ENCODE results near the gene GABBR1. TPM values are rescaled to one million over a fixed set of nuclear protein-coding genes. Genes with fewer than 3 reads are reported as not detected.

The GABBR1 gene
- total and polyA plus RNA-seq, 2 of the 13 experiments (the other 11 are each of a cell fraction or from before 2014, with no cell fraction given): 0.07 to 0.37 TPM

DNA sequence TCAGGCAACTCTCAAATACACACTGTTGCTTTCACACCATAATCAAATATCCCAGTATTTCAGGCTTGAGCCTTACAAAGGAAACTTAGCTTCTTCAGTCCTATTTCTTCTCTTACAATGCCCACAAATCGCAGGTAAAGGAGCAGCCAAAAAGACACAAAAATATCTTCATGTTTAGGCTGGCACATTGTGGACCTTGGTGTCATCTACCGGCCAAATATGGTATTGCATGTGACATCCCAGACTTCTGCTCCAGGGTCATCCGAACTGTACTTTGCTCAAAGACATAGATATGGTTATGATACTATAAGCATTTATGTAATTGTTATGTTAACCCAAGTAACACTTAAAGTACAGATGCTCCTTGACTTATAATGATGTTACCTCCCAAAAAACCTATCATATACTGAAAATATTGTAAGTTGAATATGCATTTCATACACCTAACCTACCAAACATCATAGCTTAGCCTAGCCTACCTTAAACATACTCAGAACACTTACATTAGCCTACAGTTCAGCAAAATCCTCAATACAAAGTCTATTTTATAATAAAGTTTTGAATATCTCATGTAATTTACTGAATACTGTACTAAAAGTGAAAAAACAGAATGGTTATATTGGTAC is 43.4 kb downstream of the GABBR1 start (continued):
- TF ChIP-seq ZFP36 (IDR thresholded peaks at IDR 0.05; ENCODE audit: borderline replicate concordance, low read depth, low read length, partially characterized antibody): no peak
- TF ChIP-seq STAG1 (CRISPR knock-in tag; IDR thresholded peaks at IDR 0.05): peak; percentile 96
- no peak for TF ChIP-seq RORA (CRISPR knock-in tag; IDR thresholded peaks at IDR 0.05)
- TF ChIP-seq, protein P1, sequence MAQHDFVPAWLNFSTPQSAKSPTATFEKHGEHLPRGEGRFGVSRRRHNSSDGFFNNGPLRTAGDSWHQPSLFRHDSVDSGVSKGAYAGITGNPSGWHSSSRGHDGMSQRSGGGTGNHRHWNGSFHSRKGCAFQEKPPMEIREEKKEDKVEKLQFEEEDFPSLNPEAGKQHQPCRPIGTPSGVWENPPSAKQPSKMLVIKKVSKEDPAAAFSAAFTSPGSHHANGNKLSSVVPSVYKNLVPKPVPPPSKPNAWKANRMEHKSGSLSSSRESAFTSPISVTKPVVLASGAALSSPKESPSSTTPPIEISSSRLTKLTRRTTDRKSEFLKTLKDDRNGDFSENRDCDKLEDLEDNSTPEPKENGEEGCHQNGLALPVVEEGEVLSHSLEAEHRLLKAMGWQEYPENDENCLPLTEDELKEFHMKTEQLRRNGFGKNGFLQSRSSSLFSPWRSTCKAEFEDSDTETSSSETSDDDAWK (CRISPR knock-in tag; IDR thresholded peaks at IDR 0.05): no peak
- TF ChIP-seq, protein P2, sequence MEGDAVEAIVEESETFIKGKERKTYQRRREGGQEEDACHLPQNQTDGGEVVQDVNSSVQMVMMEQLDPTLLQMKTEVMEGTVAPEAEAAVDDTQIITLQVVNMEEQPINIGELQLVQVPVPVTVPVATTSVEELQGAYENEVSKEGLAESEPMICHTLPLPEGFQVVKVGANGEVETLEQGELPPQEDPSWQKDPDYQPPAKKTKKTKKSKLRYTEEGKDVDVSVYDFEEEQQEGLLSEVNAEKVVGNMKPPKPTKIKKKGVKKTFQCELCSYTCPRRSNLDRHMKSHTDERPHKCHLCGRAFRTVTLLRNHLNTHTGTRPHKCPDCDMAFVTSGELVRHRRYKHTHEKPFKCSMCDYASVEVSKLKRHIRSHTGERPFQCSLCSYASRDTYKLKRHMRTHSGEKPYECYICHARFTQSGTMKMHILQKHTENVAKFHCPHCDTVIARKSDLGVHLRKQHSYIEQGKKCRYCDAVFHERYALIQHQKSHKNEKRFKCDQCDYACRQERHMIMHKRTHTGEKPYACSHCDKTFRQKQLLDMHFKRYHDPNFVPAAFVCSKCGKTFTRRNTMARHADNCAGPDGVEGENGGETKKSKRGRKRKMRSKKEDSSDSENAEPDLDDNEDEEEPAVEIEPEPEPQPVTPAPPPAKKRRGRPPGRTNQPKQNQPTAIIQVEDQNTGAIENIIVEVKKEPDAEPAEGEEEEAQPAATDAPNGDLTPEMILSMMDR (CRISPR knock-in tag; IDR thresholded peaks at IDR 0.05): peak; percentile 97
- TF ChIP-seq, protein P3, sequence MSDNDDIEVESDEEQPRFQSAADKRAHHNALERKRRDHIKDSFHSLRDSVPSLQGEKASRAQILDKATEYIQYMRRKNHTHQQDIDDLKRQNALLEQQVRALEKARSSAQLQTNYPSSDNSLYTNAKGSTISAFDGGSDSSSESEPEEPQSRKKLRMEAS (IDR thresholded peaks at IDR 0.05): 0 out of 2 replicates have a peak, but pooled peaks have one; percentile 21
- 0 out of 2 replicates have a peak, but pooled peaks have one; percentile 31 for TF ChIP-seq FOXK1 (CRISPR knock-in tag; IDR thresholded peaks at IDR 0.05; ENCODE audit: borderline replicate concordance, low read depth)
- no peak for TF ChIP-seq MTA1 (CRISPR knock-in tag; IDR thresholded peaks at IDR 0.05; ENCODE audit: borderline replicate concordance)
- TF ChIP-seq ZNF850 (CRISPR knock-in tag; conservative IDR thresholded peaks at IDR 0.05): no peak
- TF ChIP-seq FOXO1 (CRISPR knock-in tag; IDR thresholded peaks at IDR 0.05): peak; percentile 16; the same call in 1 of the 2 replicates
- no peak for TF ChIP-seq ADNP (CRISPR knock-in tag; IDR thresholded peaks at IDR 0.05)
- TF ChIP-seq, protein P4, sequence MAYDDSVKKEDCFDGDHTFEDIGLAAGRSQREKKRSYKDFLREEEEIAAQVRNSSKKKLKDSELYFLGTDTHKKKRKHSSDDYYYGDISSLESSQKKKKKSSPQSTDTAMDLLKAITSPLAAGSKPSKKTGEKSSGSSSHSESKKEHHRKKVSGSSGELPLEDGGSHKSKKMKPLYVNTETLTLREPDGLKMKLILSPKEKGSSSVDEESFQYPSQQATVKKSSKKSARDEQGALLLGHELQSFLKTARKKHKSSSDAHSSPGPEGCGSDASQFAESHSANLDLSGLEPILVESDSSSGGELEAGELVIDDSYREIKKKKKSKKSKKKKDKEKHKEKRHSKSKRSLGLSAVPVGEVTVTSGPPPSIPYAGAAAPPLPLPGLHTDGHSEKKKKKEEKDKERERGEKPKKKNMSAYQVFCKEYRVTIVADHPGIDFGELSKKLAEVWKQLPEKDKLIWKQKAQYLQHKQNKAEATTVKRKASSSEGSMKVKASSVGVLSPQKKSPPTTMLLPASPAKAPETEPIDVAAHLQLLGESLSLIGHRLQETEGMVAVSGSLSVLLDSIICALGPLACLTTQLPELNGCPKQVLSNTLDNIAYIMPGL (CRISPR knock-in tag; IDR thresholded peaks at IDR 0.05; ENCODE audit: borderline replicate concordance in 1 of 2, low read depth in 1 of 2): no peak
- TF ChIP-seq GATAD1 (CRISPR knock-in tag; IDR thresholded peaks at IDR 0.05): peak; percentile 36; the same call in 1 of the 2 replicates
- no peak for TF ChIP-seq RARG (CRISPR knock-in tag; IDR thresholded peaks at IDR 0.05; ENCODE audit: low read depth)
- TF ChIP-seq, protein P5, sequence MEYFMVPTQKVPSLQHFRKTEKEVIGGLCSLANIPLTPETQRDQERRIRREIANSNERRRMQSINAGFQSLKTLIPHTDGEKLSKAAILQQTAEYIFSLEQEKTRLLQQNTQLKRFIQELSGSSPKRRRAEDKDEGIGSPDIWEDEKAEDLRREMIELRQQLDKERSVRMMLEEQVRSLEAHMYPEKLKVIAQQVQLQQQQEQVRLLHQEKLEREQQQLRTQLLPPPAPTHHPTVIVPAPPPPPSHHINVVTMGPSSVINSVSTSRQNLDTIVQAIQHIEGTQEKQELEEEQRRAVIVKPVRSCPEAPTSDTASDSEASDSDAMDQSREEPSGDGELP (IDR thresholded peaks at IDR 0.05; ENCODE audit: borderline replicate concordance, low read depth): no peak
- no peak for TF ChIP-seq TAF1 (CRISPR knock-in tag; IDR thresholded peaks at IDR 0.05)
- TF ChIP-seq TSC22D2 (CRISPR knock-in tag; IDR thresholded peaks at IDR 0.05; ENCODE audit: borderline replicate concordance): no peak
